HL-60/S4 treated with phorbol 12-myristate 13-acetate at 8.2 ng/mL for 4 days and 3 days (cell line): ENCODE results near the gene BCAN.

Experiments used
- in situ Hi-C: fragments of 300-500 bp; cut with MboI; formaldehyde crosslinking; loops from 2 replicates; pipeline ENCODE4 v1.15.0; 2022; ENCODE audit warnings: low sequenced_read_pairs

BCAN gene

GRCh38 chr1:156659661-156659987, 17.7 kb downstream of the BCAN start:
- in situ Hi-C loops, result no loop called here

- in situ Hi-C loops, result no loop called here
Observed at GRCh38 chr1:156659988-156660751, 18.3 kb downstream of the BCAN start.

- in situ Hi-C loops, result no loop called here
Observed at GRCh38 chr1:156660752-156661112, 18.8 kb downstream of the BCAN start.

- in situ Hi-C loops, result no loop called here
Observed at GRCh38 chr1:156662005-156662799, 20.3 kb downstream of the BCAN start.

GRCh38 chr1:156662800-156663055, 20.8 kb downstream of the BCAN start:
- in situ Hi-C loops, result no loop called here

- in situ Hi-C loops, result no loop called here
Observed at GRCh38 chr1:156663178-156663577, 21.3 kb downstream of the BCAN start.

GRCh38 chr1:156664046-156664766, 22.3 kb downstream of the BCAN start:
- in situ Hi-C loops, result no loop called here

- in situ Hi-C loops, result no loop called here
Observed at GRCh38 chr1:156664767-156665411, 23.0 kb downstream of the BCAN start.

- in situ Hi-C loops, result no loop called here
Observed at GRCh38 chr1:156665539-156665938, 23.6 kb downstream of the BCAN start.

GRCh38 chr1:156666862-156667609, 25.1 kb downstream of the BCAN start:
- in situ Hi-C loops, result no loop called here

- in situ Hi-C loops, result no loop called here
Observed at GRCh38 chr1:156667610-156667967, 25.7 kb downstream of the BCAN start.

- in situ Hi-C loops, result no loop called here
Observed at GRCh38 chr1:156667968-156668709, 26.2 kb downstream of the BCAN start.

GRCh38 chr1:156668801-156669637, 27.1 kb downstream of the BCAN start:
- in situ Hi-C loops, result no loop called here

- in situ Hi-C loops, result no loop called here
Observed at GRCh38 chr1:156669794-156670193, 27.9 kb downstream of the BCAN start.

- in situ Hi-C loops, result no loop called here
Observed at GRCh38 chr1:156670359-156670758, 28.4 kb downstream of the BCAN start.

GRCh38 chr1:156670791-156671190, 28.9 kb downstream of the BCAN start:
- in situ Hi-C loops, result no loop called here

- in situ Hi-C loops, result no loop called here
Observed at GRCh38 chr1:156671804-156672203, 29.9 kb downstream of the BCAN start.

- in situ Hi-C loops, result no loop called here
Observed at GRCh38 chr1:156673387-156674121, 31.6 kb downstream of the BCAN start.
